HG03565 (cell line): ENCODE measurements around the gene P2RX2.
A peak's percentile ranks its signal among the peaks of the same experiment; 100 is the strongest.

Experiments
- ATAC-seq: cut with Tn5 transposase; IDR thresholded peaks from one replicate; pipeline ENCODE4 v1.9.1; 2021; ENCODE audit warnings: mild to moderate bottlenecking, moderate library complexity; ENCODE audit not compliant: unreplicated experiment

The P2RX2 gene

DNA sequence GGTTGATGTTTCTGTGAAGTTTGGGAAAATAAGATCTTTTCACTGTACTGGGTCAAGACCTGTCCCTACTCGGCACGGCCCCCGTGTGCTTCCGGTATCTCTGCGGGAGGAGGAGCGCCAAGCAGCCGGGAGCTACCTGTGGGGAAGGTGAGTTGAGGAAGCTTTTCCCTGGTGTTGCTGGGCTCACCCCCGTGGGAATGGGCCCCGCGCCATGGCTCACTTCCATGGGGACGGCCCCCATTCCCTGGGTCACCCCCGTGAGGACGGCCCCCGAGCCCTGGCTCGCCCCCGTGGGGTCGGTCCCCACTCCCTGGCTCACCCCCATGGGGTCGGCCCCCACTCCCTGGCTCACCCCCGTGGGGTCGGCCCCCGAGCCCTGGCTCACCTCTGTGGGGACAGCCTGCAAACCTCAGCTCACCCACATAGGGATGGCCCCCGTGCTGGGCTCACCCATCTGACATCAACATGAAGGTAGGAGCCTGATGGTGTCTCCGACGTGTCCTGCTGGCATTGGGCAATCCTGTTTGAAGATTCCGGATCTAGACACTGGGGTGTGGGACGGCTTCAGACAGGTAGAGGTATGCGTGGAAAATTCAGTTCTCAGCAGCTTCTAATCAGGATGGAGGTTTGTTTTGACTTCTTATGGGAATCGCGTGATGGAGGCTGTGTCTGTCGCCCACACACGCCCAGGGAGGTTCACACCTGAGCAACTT lies 17.2 kb upstream of the P2RX2 start:
- no peak for ATAC-seq

DNA sequence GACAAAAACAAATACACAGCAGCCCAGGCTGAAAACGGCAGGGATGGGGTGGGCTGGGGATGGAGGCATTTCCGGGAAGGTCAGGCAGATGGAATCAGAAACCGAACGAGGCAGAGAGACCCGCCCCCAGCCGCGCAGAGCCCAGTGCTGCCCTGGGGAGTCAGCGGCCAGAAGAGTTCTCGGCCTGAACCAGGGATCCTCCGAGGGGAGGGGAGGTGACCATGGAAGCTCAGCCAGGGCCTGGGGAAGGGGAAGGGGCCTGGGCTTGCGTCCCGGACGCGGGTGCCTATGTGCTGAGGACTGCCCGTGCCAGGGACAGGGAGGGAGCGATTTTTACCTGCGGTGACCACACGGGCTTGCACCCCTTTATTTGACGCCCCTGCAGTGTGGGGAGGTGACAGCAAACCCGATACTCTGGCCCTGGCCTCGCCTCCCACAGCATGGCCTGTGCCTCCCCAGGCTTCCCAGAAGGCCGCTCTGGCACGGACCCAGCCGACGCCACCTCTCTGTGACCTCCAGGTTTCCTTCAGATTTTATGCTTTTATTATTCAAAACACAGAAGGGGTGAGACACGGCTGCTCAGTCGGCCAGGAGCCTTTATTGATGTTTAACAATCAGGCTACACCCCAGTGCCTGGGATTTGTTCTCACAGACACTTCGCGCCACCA lies 15.9 kb upstream of the P2RX2 start:
- no peak for ATAC-seq

DNA sequence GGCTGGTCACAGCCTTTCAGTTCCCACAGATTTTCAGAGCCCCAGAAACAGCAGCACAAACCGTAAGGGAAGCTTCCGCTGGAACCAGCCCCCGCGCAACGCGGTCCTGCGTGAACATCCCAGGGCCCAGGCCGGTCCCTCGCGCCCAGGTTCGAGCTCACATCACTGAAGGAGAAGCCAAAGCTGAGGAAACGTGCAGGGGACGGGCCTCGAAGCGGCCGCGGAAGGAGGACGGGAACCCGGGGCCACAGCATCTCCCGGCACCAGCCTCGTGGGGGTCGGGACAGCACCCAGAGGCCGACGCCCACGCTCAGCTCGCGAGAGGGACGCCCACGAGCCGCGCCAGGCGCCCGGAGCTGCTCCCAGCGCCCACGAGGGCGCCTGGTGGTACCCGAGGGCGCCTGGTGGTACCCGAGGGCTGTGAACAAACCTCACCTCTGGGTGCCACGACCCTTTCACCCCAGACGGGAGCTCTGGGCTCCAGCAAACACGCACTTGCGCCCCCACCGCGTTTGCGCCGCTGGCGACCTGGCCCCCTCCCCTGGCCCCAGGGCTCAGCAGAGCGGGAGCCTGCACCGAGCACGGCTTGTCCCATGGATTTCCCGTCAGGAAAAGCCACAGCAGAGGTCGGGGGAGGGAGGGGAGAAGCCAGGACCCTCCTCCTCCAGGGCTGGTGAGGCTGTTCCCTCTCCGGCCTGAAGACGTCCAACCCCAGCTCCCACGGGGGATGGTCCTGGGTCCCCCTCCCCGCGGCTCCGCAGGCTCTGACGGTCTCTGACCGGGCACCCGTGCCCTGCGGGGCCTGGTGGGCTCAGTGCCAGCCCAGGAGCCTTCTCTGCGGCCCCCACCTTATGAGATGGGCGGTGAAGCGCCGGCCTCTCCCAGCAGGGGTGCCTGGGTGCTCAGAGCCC lies 15.1 kb upstream of the P2RX2 start:
- ATAC-seq: no peak

DNA sequence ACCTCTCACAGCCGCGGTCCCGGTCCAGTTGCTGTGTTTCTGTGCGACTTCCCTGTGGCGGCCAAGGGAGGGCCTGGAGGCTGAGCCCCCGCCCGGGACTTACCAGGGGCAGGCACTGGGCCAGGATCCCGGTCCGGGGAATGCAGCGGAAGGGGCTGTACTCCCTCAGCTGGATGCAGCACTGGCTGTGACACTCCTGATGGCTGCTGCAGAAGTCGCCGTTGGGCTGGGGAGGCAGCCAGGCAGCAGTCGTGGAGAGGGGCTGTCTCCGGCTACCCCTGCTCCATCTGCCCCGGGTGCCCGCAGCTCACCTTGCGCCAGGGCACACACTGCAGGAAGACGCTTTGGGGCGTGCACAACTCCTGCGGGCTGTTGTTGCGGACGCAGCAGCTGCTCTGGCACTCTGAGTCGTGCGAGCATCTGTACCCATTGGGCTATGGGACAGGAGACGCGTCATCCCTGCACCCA lies 14.4 kb upstream of the P2RX2 start:
- ATAC-seq: no peak

DNA sequence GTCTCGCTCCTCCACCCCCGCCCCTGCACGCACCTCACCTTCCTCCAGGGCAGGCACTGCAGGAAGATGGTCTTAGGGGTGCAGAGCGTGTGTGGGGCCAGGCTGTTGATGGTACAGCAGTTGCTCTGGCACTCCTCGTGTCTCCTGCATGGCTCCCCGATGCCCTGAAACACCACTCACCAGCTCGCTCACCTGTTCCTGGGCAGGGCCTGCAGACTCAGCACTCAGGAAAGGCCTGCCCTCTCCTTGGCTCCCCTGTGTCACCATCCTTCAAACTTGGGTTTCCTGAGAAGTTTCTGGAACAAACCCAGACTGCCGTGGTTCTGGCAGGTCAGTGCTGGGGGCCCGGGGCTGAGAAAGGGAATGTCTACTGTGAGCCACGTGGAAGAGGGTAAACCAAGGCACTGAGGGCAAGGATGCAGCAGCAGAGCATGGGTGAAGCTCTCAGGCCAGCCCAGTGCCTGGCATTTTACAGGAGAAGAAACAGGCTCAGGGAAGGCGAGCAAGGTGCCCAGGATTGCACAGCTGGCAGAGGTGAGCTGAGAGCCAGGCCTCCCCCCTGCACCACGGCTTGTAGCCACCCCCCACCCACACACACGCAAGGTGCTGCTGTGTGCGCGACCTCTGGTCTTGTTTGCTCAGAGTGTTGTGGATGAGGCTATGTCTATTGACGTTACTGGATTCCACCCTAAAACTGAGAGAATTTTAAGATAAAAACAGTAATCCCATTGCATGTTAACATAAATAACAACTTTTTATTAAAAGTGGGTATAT lies 13.7 kb upstream of the P2RX2 start:
- no peak for ATAC-seq

DNA sequence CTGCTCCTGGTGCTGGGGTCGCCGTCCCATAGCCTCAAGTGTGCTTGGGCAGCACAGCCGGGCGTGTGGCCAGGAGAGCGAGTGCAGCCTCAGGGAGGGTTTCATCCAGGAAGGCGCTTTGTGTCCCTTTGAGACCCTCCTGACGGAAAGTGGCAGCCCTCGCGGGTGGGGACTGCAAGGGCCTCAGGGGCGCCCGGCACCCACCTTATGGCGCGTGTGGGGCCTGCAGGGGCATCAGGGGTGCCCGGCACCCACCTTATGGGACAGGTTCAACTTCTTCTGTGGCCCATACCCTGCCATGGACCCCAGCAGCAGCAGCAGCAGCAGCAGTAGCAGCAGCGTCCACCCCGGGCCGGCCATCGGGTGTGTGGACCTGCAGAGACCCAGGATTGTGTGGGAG lies 12.7 kb upstream of the P2RX2 start:
- ATAC-seq: no peak

DNA sequence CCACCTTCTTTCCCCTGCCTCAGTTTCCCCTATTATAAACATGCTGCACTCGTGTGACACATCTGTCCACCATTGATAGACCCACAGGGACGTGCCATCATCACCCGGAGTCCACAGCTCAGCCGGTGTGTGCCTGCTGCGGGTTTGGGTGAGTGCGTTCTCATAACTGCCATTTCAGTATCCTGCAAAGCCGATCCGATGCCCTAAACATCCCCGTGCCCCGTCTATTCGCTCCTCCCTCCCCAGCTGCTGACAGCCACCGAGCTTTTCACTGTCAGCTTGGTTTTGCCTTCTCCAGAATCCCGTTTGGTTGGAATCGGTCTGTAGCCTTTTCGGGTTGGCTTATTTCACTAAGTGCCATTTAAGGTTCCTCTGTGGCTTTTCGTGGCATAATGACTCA lies 12.1 kb upstream of the P2RX2 start:
- ATAC-seq: no peak

DNA sequence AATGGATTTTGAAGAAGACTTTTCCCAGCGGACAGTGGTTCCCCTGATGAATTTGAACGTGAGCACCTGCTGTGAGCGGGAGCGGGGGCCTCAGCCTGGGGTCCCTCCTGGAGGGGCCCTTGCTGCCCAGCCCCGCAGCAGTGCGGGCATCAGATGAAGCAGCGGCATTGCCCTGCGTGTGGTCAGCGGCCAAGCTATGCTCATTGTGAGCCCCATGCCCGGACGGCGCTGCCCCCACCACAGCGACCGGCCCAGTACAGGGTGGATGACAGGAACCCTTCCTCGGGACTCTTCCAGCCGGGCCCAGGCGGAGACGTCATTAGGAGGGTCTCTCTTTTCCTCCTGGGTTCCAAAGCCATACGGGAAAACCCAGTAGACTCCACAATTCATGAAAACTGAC lies 11.6 kb upstream of the P2RX2 start:
- ATAC-seq: no peak

DNA sequence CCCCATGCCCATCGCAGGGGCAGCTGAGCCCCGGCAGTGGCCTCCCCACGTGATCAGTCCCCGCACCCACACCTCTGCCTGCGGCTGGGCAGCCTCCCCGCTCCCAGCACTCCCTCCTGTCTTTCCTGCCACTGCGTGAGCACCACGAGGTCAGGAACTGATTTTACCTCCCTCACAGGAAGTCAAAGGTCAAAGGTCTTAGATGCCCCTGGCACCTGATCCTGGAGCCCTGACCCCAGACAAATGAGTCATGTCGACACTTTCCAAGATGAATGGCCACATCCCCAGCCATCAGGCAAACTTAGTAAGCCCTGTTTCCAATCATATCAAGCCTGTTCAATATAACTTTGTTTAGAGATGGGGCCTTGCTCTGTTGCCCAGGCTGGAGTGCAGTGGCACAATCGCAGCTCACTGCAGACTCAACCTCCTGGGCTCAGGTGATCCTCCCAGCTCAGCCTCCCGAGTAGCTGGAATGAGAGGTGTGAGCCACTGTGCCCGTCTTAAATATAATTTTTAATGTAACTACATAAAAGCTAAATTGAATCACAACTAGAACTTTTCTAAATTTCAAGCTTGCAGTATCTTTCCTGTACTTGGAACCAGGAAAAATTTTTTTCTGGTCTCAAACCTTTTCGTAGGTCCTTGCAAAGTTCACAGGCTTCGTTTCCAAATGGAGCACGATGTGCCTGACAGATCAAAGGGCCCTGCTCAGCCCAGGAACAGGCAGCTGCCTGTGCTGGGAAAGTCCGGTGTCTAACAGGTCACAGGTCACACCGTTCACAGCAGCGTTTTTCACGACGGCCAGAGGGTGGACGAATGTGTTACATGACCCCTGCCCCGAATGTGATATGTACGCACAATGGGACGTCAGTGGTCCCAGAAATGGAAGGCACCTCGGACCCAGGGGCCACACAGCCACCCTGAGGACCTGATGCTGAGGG lies 10.1 kb upstream of the P2RX2 start:
- ATAC-seq: no peak

DNA sequence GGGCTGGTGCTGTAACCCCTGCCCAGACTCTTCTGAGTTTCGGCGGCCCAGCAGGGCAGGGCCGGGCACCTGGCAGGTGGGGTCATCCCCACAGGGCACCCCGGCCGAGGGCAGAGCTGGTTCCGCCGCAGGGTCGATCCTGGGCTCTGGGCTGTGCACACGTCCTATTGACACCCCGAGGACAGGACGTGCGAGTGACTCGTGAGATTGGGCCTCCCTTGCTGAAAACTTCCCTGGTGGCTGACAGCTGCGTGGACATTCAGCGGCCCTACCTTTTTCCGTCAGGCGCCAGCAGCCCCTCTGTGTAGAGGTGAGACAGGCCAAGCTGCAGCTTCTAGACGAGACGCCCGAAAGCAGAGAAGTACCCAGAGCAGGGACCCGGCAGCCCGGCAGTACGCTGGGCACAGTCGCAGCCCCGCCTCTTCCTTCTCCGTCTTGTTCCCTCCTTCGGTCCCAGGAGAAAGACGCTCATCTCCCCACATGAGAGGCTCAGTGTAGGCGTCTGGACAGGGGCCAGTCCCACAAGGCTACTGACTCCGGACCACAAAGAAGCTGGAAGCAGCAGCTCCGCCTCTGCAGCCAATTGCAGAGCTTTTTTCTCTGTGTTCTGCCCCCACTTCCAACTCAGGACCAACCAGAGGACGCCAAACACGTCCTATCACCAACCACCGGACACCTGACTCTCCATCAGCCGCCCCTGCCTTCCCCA lies 8.4 kb upstream of the P2RX2 start, which contains the start of gene LRCOL1:
LRCOL1 (minus strand) TSS at position 532 of the 709 bp plus-strand sequence. CDS start 4,331 bp downstream, outside the sequence.
- ATAC-seq: no peak

DNA sequence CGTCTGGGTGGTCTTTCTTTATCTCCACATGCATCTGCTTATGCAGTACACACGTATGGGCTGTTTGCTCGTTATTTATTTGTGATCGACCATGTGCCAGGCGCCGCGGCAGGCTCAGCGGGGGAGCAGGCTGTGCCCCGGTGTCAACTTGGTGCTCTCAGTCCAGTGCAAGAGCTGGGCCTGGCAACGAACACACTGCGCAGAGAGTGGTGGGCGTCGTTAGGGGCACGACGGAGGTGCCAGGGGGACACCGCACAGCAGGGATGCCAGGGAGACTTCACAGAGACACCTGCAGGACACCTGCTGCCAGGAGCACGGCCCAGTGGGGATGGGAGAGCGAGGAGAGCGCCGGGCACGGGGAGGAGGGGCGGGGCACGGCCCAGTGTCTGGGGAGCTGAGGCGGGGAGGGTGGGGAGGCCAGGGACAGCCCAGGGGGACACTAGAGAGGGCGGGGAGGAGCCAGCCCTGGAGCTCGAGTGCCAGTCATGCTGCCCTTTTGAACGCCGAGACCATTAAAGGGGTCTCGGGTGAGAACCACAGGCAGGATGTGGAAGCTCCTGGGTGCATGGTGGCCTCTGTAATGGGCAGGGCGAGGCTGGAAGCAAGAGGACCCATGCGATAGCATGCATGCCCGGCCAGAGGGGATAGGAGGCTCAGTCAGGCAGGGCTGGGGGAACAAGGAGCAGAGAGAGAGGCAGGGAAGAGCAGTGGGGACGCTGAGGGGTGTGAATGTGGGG lies 7.5 kb upstream of the P2RX2 start:
- ATAC-seq: no peak

DNA sequence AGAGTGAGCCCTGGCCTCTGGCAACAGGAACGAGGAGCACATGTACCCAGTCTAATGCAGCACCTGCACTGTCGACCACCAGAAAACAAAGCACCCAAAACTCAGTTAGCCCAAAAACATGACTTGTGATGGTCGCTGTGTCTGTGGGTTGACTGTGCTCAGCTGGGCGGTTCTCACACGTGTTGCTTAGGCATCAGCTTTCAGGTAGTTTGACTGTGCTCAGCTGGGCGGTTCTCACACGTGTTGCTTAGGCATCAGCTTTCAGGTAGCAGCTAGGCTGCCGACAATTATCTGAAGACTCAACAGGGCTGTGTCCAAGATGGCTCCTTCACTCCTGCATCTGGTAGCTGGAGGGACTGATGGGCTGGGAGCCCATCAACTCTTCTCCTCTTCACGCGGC lies 7.0 kb upstream of the P2RX2 start:
- ATAC-seq: no peak

DNA sequence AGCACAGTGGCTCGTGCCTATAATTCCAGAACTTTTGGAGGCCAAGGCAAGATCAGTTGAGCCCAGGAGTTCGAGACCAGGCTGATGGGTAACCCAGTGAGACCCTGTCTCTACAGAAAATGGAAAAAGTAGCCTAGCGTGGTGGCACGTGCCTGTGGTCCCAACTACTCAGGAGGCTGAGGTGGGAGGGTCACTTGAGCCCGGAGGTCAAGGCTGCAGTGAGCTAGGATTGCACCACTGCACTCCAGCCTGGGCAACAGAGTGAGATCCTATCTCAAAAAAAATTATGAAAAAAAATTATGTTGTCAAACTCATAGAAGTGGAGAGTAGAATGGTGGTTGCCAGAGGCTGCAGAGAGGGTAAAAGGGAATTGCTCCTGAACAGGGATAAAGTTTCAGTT lies 4.5 kb upstream of the P2RX2 start:
- no peak for ATAC-seq

DNA sequence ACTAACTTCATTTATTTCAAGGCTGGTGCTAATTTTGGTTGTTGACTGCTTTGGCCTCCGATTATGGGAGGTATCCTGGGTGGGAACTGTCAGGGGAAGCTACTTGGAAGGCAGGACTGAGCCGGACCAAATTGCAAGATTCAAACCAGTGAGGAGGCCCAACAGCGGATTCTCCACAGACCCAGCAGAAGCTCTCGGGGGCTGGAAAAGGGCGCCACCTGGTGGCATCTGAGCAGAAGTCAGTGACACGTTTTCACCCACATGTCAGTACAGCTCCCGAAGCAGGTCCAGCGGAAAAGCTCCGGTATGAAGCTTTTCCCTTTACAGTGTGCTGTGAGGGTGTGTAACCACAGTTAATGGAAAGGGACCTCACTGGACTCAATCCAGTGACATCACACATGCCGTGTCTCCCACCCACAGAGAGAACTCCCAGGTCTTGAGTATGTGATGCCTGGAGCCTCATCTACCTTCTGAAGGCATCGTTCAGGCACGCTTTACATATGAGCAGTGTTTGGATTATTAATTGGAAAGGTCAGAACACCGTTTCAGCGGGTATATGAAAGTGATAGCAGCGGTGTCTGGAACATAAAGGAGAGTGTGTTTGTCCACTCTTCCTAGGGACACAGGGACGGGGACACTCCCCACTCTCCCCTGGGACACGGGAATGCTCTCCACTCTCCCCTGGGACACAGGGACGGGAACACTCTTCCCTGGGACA lies 3.6 kb upstream of the P2RX2 start:
- peak; percentile 49 for ATAC-seq

DNA sequence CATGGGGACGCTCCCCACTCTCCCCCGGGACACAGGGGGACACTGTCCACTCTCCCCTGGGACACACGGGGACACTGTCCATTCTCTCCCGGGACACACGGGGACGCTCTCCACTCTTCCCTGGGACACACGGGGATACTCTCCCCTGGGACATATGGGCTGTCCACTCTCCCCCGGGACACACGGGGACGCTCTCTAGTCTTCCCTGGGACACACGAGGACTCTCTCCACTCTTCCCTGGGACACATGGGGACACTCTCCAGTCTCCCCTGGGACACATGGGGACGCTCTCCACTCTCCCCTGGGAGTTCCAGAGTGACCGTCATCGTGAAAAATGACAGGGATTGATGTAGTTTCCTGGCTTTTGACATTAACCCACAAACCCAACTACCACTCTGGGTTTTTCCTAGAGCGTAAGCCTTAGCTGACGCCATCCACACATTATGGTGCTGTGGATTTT lies 3.0 kb upstream of the P2RX2 start:
- no peak for ATAC-seq

DNA sequence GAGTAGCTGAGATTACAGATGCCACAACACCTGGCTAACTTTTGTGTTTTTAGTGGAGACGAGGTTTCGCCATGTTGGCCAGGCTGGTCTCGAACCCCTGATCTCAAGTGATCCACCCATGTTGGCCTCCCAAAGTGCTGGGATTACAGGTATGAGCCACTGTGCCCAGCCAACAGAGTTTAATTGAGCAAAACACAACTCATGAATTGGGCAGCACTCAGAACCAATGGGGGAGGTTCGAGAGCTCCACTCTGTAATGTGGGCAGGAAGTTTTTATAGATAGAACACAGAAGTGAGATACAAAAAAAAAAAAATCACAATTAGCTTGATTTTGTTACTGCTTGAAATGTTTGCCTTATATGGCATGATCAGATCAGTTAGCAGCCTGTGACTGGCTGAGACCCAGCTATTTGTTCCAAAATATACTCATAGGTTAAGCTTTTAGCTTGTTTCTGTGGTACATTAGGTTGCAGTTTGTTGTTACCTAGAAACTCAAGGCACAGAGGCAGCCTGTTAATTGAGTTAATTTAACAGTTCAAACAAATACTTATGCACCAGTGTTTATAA lies 1.4 kb upstream of the P2RX2 start:
- ATAC-seq: no peak
